Globus pallidus (tissue), 1 donor: ENCODE measurements around the gene KIFC3.

Experiments used
- DNase-seq: peaks from one replicate; pipeline ENCODE4 v3.0.0-alpha.2; 2015; ENCODE audit warnings: low spot score

KIFC3 gene

GRCh38 chr16:57765160-57765728, 37.0 kb downstream of the KIFC3 start:
- no peak for DNase-seq

GRCh38 chr16:57764341-57765159, 37.7 kb downstream of the KIFC3 start:
- no peak for DNase-seq

GRCh38 chr16:57764006-57764340, 38.3 kb downstream of the KIFC3 start:
- no peak for DNase-seq

GRCh38 chr16:57763285-57764005, 38.8 kb downstream of the KIFC3 start:
- no peak for DNase-seq

- DNase-seq = no peak
These were observed 39.8 kb downstream of the KIFC3 start for GRCh38 chr16:57762365-57763040.

GRCh38 chr16:57761957-57762356, 40.3 kb downstream of the KIFC3 start:
- no peak for DNase-seq

- DNase-seq = no peak
These were observed 41.0 kb downstream of the KIFC3 start for GRCh38 chr16:57761301-57761700.

GRCh38 chr16:57760357-57761160, 41.7 kb downstream of the KIFC3 start:
- no peak for DNase-seq

- no peak for DNase-seq
These were observed 42.5 kb downstream of the KIFC3 start for GRCh38 chr16:57759541-57760356.

GRCh38 chr16:57759131-57759530, 43.2 kb downstream of the KIFC3 start:
- no peak for DNase-seq

- DNase-seq = no peak
These were observed 43.8 kb downstream of the KIFC3 start for GRCh38 chr16:57758331-57759117.

GRCh38 chr16:57757883-57758282, 44.4 kb downstream of the KIFC3 start:
- DNase-seq = no peak

- peak; percentile 74 for DNase-seq
These were observed 44.9 kb downstream of the KIFC3 start for GRCh38 chr16:57757326-57757786.

GRCh38 chr16:57756424-57757325, 45.6 kb downstream of the KIFC3 start:
- no peak for DNase-seq

- DNase-seq = no peak
These were observed 46.4 kb downstream of the KIFC3 start for GRCh38 chr16:57755726-57756423.

- no peak for DNase-seq
These were observed 47.1 kb downstream of the KIFC3 start for GRCh38 chr16:57755061-57755684.

GRCh38 chr16:57754354-57755060, 47.8 kb downstream of the KIFC3 start:
- DNase-seq = no peak
